Measurements from ENCODE around the gene PTGDR. TPM values are rescaled to one million over a fixed set of nuclear protein-coding genes. Genes with fewer than 3 reads are reported as not detected.

PTGDR gene
- total and polyA plus RNA-seq, 8 donors, result 0.04 to 0.29 (median 0.18) TPM; not detected in 1

GRCh38 chr14:52262600-52262999 lies 4.9 kb upstream of the PTGDR start:
- no peaks in the 10 kb centered on the region for H3K9me3 ChIP-seq
- no peak for TF ChIP-seq CTCF (IDR thresholded peaks at IDR 0.05)
- no peak overlapping the region for H3K4me3 ChIP-seq
- ATAC-seq (no peak), DNase-seq (no peak), FAIRE-seq (no peak)
- H3K36me3 ChIP-seq, result no peaks in the 10 kb centered on the region
- H3K27ac ChIP-seq, result no peak overlapping the region
- intact Hi-C loops (cut with DNase I), result no loop called here
- no peaks in the 10 kb centered on the region for H3K4me1 ChIP-seq
- H3K27me3 ChIP-seq, result peaks cover 0 to 4% (median 0%) of the 10 kb centered on the region in 4 donors
- WGBS, 2 donors, result 81 to 87% methylated on average over 1 of the region's 1 CpG

- H3K4me3 ChIP-seq, result no peak overlapping the region
- H3K27ac ChIP-seq, result no peak overlapping the region
- DNase-seq (no peak), FAIRE-seq (no peak), ATAC-seq (no peak)
- peaks cover 0 to 6% (median 0%) of the 10 kb centered on the region in 4 donors for H3K27me3 ChIP-seq
- no peak for TF ChIP-seq CTCF (IDR thresholded peaks at IDR 0.05)
- H3K4me1 ChIP-seq, result no peaks in the 10 kb centered on the region
- intact Hi-C loops (cut with DNase I), result no loop called here
- no peaks in the 10 kb centered on the region for H3K9me3 ChIP-seq
- no peaks in the 10 kb centered on the region for H3K36me3 ChIP-seq
Observed at GRCh38 chr14:52263190-52263589, 4.3 kb upstream of the PTGDR start.

- Histone ChIP-seq H3K27ac (no peak overlapping the region), H3K9me3 (no peaks in the 10 kb centered on the region), H3K4me1 (no peaks in the 10 kb centered on the region), H3K36me3 (no peaks in the 10 kb centered on the region), H3K27me3 (peaks cover 0 to 6% (median 0%) of the 10 kb centered on the region in 4 donors), H3K4me3 (no peak overlapping the region)
- ATAC-seq (no peak), FAIRE-seq (no peak), DNase-seq (no peak)
- TF ChIP-seq CTCF (IDR thresholded peaks at IDR 0.05), result no peak
- intact Hi-C loops (cut with DNase I), result no loop called here
- 60 to 65% methylated on average over 5 of the region's 5 CpGs for WGBS, 2 donors
Observed at GRCh38 chr14:52265253-52265652, 2.2 kb upstream of the PTGDR start.

DNA sequence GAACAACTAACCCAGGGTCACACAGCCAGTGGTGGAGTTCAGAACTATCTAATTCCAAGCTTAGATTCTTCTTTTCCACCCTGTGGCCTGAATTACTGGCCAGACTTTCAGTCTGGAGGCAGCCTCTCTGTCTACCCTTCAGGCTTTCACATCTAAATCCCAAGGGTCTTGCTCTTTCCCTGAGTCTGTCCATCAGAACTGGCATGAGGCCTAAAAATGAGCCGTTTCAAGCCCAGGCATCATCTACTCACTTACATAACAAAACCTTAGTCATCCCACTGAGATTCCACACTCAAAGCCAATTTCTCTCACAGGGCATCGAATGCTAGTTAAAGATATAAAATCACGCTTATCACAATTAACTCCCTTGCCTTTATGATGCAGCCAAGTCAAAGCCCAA lies 1.3 kb upstream of the PTGDR start:
- no peak for TF ChIP-seq CTCF (IDR thresholded peaks at IDR 0.05)
- intact Hi-C loops (cut with DNase I), result no loop called here
- WGBS, 2 donors, result 44 to 72% methylated on average over 3 of the region's 3 CpGs

GRCh38 chr14:52266782-52267181 lies 716 bp upstream of the PTGDR start:
- H3K36me3 ChIP-seq, result no peaks in the 10 kb centered on the region
- WGBS, 2 donors, result 52 to 62% methylated on average over 5 of the region's 5 CpGs
- ATAC-seq (peak in 1 of 4 donors; percentile 18), DNase-seq (no peak), FAIRE-seq (no peak)
- H3K9me3 ChIP-seq, result no peaks in the 10 kb centered on the region
- no peaks in the 10 kb centered on the region for H3K4me1 ChIP-seq
- intact Hi-C loops (cut with DNase I), result no loop called here
- no peak overlapping the region for H3K4me3 ChIP-seq
- H3K27me3 ChIP-seq, result peaks cover 0 to 6% (median 0%) of the 10 kb centered on the region in 4 donors
- no peak for TF ChIP-seq CTCF (IDR thresholded peaks at IDR 0.05)
- no peak overlapping the region for H3K27ac ChIP-seq

More for the DNA sequence above, 1.3 kb upstream of the PTGDR start:
- Histone ChIP-seq H3K4me1 (no peaks in the 10 kb centered on the region), H3K36me3 (no peaks in the 10 kb centered on the region), H3K27ac (no peak overlapping the region), H3K4me3 (no peak overlapping the region), H3K9me3 (no peaks in the 10 kb centered on the region), H3K27me3 (peaks cover 0 to 6% (median 0%) of the 10 kb centered on the region in 4 donors)
- FAIRE-seq, result no peak
- DNase-seq, result peak in 1 of 6 donors; percentile 13
- peak in 2 of 4 donors; percentile 41 to 48 for ATAC-seq

Measured in pancreas (tissue), 10 donors.